Measurements from ENCODE around the gene NYAP1.
"Not testable (repeated sequence)": the region's sequence is repeated elsewhere in the genome, so short reads cannot be mapped to it uniquely, and the experiment has no call there.

The NYAP1 gene

DNA sequence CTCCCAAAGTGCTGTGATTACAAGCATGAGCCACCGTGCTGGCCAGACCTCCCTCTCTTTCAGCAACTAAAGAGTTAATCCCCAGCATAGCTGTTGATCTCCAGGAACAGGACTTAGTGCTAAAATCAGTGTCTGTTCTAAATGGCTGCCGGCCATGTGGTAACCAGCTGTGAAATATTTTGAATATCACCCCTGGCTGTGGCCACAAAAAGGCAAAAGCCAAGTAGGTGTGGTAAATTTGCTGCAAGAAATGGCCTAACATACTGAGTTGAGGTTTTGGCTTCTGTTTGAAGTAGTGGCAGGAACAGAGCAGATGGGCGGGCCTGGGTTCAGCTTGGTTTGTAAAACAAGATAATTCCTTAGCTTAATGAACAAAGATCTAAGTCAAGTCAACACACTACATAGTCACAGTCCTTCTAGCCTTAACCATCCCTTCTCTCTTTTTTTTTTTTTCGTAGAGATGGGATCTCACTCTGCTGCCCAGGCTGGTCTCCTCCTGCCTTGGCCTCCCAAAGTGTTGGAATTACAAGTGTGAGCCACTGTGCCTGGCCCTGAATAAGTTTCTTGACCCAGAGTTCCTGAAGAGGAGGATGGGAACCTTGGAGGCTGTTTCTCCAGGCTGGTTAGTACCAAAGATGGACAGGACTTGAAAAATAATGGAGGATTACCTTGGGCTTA lies 32.5 kb downstream of the NYAP1 start:
- DNase-seq = peak; percentile 92

DNA sequence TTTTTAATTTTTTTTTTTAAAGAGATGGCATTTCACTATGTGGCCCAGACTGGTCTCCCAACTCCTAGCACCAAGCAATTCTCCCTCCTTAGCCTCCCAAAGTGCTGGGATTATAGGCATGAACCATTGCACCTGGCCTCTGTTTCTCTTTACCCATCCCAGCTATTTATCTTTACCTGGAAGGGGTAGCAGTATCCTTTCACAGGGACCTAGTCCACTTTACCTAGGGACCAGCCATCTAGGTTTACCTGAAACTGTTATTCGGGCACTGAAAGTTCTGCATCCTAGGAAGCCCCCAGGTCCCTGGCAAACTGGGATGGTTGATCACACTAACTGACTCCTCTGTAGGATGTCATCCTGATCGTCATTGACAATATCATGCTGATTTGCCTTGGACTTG lies 33.6 kb downstream of the NYAP1 start:
- no peak for DNase-seq

DNA sequence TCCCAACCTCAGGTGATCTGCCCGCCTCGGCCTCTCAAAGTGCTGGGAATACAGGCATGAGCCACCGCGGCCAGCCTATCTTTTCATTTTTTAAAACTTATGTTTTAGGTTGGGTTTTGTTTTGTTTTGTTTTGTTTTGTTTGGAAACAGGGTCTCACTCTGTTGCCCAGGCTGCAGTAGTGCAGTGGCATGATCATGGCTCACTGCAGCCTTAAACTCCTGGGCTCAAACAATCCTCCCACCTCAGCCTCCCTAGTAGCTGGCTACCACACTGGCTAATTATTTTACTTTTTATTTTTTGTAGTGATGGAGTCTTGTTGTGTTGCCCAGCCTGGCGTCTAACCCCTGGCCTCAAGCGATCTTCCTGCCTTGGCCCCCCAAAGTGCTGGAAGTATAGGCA lies 35.9 kb downstream of the NYAP1 start:
- DNase-seq = no peak

DNA sequence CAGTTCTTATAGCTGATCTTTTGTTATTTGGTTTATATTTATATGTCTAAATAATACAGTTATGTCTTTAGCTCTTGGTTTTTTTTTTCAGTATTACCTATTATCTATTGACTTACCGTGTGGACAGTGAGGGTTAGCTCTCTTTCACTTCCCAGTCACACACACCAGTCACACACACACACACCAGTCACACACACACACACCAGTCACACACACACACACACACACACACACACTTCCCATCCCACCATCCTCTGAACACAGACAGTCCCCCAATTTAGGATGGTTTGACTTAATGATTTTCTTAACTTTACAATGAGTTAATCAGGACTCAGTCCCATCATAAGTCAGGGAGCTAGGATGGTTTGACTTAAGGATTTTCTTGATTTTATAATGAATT lies 36.4 kb downstream of the NYAP1 start:
- DNase-seq = no peak

DNA sequence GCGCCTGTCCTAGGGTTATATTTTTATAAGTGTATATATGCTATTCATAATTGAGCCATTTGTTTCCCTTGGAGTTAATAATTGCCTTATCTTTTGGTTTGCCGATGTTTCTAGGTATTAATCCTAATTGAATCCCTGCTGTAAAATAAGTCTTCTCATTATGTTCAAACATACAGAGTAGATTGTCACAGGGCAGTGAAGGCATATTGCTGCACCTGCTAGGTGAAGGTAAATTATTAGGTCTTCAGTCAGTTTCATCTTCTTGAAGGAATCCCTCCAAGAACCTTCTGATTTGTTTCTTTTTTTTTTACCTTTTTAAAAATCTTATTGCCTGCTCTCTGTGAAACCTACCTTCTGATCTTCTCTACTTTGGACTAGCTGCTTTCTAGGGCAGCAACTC lies 37.3 kb downstream of the NYAP1 start:
- no peak for DNase-seq

DNA sequence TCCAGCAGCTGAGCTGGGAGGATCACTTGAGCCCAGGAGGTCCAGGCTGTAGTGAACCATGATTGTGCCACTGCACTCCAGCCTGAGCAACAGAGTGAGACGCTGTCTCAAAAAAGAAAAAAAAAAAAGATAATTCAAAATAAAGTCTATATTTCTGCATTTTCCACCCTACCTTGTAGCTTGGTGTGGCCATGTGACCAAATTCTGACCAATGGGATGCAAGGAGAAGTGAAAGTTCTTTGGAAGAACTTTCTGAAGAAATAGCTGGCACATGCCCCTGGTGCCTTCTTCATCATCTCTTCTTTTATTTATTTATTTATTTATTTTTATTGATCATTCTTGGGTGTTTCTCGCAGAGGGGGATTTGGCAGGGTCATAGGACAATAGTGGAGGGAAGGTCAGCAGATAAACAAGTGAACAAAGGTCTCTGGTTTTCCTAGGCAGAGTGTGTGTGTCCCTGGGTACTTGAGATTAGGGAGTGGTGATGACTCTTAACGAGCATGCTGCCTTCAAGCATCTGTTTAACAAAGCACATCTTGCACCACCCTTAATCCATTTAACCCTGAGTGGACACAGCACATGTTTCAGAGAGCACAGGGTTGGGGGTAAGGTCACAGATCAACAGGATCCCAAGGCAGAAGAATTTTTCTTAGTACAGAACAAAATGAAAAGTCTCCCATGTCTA lies 38.3 kb downstream of the NYAP1 start:
- DNase-seq = not testable (repeated sequence)

DNA sequence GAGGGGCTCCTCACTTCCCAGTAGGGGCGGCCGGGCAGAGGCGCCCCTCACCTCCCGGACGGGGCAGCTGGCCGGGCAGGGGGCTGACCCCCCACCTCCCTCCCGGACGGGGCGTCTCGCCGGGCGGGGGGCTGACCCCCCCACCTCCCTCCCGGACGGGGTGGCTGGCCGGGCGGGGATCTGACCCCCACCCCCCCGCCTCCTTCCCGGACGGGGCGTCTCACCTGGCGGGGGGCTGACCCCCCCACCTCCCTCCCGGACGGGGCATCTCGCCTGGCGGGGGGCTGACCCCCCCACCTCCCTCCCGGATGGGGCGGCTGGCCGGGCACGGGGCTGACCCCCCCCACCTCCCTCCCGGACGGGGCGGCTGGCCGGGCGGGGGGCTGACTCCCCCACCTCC lies 39.5 kb downstream of the NYAP1 start:
- not testable (repeated sequence) for DNase-seq

DNA sequence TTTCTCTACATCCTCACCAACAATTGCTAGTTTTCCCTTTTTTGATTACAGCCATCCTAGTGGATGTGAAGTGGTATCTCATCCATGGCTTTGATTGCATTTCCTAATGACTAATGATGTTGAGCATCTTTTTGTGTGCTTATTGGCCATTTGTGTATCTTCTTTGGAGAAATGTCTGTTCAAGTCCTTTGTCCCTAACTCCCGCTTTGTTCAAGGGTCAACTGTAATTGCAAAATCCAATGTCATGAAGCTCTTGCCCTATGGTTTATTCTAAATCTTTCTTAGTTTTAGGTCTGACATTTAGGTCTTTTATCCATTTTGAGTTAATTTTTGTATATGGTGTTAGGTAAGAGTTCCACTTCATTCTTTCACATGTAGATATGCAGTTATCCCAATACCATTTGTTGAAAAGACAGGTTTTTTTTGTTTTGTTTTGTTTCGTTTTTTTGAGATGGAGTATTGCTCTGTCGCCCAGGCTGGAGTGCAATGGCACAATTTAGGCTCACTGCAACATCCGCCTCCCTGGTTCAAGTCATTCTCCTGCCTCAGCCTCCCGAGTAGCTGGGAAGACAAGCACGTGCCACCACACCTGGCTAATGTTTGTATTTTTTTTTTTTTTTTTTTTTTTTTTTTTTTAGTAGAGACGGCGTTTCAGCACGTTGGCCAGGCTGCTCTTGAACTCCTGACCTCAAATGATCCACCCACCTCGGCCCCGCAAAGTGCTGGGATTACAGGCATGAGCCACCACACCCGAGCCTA lies 44.6 kb downstream of the NYAP1 start:
- DNase-seq = not testable (repeated sequence)

DNA sequence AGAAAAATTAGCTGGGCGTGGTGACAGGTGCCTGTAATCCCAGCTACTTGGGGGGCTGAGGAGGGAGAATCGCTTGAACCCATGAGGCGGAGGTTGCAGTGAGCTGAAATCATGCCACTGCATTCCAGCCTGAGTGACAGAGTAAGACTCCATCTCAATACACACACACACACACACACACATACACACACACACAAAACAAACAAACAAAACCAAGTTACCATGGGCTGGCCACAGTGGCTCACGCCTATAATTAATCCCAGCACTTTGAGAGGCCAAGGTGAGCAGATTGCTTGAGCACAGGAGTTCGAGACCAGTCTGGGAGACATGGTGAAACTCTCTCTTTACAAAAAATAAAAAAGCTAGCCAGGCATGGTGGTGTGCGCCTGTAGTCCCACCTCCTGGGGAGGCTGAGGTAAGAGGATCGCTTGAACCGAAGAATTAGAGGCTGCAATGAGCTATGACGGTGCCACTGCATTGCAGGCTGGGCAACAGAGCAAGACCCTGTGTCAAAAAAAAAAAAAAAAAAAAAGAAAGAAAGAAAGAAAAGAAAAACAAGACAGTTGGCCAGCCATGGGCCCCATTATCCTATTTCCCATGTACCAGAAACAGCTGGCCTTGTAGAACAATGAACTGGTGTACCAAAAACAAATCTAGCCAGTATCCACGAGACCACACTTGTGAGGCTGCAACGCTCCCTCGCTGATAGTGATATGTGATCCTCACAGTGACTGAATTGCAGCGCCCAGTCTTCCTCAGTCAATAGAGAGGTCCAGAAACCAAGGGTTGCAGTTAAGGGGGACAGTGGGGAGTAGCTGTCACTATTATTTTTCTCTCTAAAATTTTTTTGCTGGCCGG lies 48.7 kb downstream of the NYAP1 start:
- no peak for DNase-seq

DNA sequence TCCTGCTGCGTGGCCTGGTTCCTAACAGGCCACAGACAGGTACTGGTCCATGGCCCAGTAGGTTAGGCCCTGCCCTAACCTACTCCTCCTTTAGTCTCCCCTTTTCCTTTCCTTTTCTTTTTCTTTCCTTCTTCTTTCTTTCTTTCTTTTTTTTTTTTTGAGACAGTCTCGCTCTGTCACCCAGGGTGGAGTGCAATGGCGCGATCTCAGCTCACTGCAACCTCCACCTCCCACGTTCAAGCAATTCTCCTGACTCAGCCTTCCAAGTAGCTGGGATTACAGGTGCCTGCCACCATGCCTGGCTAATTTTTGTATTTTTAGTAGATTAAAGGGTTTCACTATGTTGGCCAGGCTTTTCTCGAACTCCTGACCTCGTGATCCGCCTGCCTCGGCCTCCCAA lies 52.3 kb downstream of the NYAP1 start:
- DNase-seq = not testable (repeated sequence)

DNA sequence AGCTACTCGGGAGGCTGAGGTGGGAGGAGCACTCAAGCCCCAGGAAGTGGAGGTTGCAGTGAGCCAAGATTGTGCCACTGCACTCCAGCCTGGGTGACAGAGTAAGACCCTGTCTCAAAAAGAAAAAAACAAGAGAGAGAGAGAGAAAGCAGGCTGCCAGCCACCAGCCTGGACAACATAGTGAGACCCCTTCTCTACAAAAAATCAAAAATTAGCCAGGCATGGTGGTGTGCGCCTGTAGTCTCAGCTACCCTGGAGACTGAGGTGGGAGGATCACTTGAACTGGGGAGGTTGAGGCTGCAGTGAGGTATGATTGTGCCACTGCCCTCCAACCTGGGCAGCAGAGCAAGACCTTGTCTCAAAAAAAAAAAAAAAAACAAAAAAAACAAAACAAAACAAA lies 53.0 kb downstream of the NYAP1 start:
- not testable (repeated sequence) for DNase-seq

DNA sequence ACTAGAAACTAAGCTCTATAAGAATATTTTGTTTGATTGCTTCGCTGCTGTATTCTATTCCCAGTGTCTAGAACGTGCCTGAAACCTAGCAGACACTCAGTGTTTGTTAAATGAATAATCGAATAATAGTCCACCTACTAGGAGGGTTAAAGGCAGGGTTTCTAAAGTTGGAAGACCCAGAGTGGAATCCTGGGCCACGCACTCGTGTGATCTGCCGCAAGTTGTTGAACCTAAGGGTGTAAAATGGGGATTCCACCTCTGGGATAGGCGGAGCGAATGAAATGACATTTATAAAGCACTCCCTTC lies 54.6 kb downstream of the NYAP1 start:
- no peak for DNase-seq

DNA sequence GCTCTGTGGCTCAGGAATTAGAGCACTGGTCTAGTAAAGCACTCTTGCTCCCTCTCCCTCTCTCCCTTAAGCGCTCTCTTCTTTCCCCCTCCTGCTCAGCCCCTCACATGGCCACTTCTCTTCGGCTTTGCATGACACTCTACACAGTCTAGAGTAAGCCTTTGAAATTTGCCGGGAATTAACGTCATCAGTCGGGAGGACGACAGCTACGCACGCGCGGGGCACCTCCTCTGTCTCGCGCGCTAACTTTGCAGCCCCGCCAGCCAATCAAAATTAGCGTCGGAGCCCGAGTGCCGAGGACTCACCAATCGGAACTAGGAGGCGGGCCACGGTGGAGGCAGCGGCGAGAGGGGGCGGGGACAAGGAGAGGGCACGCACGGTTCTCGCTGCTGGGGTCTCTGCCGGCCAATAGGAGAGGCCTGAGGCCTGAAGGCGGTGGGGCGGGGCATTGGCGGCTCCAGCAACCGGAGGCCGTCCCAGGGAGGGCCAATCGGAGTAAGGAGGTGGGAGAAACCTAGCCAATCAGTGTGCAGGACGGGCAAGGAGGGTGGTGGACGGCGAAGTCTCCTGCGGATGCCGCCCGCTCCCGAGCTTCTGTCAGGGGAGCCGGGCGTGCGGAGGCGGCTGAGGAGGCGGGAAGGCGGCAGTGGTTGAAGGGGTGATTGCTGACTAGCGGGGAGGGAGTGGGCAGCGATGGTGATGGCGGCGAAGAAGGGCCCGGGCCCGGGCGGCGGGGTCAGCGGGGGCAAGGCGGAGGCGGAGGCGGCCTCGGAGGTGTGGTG lies 55.1 kb downstream of the NYAP1 start, which contains the start of gene AGFG2:
Gene AGFG2 (plus strand): TSS at position 550 of the 782 bp plus-strand sequence. CDS start 144 bp downstream, at position 694.
- peak; percentile 100 for DNase-seq

DNA sequence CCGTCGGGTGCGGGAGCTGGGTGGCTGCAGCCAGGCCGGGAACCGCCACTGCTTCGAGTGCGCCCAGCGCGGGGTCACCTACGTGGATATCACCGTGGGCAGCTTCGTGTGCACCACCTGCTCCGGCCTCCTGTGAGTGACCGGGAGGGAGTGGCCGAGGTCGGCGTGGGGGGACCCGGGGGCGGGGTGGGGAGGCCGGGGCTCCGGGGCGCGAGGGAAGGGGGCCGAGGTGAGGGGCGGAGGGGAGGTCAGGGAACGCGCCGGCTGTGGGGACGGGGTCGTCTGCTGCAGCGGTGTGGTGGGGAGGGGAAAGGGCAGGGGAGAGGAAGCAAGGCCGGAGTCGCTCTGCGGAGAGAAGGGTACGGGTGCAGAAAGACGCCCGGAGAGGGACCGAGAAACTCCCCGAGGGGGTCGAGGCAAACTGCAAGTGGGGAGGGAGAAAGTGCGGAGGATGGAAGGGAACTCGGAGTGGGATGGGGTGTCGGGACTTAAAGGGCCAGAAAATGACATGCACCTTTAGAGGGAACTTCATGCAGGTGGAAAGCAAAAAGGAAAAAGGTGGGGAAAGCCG lies 55.8 kb downstream of the NYAP1 start:
- DNase-seq = no peak

DNA sequence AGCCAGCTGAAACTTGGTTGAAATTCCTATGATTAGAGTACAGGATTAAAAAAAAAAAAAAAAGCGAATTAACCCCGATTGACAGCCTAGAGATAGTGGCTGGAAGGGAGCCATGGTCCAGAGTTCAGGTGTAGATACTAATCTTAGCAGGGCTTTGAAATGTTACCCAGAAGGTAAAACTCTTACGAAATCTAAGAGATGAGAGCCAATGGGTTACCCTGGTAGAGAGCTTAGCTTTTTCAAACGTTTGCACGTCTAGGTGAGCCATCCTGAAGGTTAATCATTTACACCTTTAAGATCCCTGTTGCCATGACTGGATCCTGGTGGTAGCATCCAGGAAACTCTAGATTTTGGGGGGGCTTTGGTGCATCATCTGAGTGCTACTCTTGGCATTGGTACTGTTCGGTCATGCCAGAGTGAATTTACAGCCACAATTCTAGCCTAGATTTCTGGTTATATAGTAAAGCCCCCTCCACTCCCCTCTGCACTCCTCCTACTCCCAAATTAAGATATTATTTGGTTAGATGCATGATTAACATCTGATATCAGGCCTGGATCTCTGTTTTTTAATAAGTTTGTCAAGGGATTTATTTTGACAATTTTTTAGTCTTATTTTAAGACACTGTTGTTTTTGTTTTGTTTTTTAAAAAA lies 56.5 kb downstream of the NYAP1 start:
- no peak for DNase-seq

DNA sequence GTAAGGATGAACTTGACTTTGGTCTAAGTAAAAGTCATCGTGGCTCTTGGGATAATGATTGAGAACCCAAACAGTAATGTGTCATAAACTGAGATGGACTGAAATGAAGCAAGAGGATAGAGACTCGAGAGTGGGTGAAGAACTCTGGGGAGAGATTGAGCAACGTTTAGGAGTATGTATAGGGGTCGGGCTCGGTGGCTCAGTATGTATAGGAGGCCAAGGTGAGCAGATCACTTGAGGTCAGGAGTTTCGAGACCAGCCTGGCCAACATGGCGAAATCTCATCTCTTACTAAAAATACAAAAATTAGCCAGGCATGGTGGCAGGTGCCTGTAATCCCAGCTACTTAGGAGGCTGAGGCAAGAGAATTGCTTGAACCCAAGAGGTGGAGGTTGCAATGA lies 57.6 kb downstream of the NYAP1 start:
- not testable (repeated sequence) for DNase-seq

DNA sequence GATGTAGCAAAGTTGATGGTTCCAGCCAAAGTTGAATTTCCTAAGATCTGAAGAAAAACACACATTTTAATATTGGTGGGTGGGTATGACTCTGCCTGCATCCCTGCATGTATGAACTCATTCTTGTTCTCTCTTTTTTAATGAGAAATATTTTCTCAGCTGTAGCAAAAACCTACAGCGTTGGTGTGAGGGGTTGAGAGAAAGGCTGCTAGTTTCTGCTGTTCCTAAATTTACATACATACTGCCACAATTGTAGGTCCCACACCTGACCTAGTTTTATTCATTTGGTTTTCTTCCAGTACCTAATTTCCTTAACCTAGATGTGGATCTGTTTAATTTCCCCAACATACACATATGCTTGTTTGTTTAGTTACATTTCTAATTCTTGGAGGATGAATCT lies 59.9 kb downstream of the NYAP1 start:
- DNase-seq = no peak

DNA sequence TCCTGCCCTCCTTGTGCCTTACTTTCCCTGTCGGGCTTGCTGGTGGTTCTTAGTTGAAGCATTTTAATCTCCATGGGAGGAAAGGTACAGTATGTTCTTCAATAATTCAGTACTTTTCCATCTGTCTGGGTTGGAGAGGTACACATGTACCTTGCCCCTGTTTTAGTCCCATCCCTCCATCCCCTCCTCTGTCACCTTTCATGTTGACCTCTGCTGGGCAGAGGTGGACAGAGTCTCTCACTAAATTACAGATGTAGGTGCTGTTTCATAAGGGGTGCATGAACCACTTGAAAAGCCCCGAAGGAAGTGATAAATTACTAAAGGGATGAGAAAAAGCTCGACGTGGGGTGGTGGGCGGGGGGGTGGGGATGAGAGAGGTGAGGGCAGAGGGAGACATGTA lies 60.7 kb downstream of the NYAP1 start:
- DNase-seq = no peak
